ENCODE data around the gene HHIP.

DNA sequence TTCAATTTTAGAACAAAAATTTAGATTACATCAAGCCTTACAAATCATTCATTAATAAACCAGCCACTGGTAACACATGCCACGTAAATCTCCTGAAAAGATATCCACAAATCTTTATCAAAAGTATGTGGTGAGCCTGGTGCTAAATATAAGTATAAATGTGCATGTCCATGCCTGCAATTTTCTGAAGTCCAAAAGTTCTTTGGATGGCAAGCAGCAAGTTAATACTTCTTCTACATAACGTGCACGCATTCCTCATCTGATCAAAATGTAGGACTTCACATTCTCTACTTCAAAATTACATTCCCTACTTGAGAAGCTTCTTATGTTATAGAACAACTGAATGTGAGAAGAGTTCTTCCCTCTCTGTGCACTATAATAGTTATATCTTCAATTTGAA is 49.8 kb downstream of the HHIP start:
- TF ChIP-seq, protein P1, sequence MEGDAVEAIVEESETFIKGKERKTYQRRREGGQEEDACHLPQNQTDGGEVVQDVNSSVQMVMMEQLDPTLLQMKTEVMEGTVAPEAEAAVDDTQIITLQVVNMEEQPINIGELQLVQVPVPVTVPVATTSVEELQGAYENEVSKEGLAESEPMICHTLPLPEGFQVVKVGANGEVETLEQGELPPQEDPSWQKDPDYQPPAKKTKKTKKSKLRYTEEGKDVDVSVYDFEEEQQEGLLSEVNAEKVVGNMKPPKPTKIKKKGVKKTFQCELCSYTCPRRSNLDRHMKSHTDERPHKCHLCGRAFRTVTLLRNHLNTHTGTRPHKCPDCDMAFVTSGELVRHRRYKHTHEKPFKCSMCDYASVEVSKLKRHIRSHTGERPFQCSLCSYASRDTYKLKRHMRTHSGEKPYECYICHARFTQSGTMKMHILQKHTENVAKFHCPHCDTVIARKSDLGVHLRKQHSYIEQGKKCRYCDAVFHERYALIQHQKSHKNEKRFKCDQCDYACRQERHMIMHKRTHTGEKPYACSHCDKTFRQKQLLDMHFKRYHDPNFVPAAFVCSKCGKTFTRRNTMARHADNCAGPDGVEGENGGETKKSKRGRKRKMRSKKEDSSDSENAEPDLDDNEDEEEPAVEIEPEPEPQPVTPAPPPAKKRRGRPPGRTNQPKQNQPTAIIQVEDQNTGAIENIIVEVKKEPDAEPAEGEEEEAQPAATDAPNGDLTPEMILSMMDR (IDR thresholded peaks at IDR 0.05) = no peak
- no peak for TF ChIP-seq POLR2A (IDR thresholded peaks at IDR 0.05)
